Mesothelial cell of epicardium (in vitro differentiated cells): ENCODE results near the gene ITK. TPM values are rescaled to one million over a fixed set of nuclear protein-coding genes. Genes with fewer than 3 reads are reported as not detected.

Source experiments
- DNase-seq, 2 experiments: peaks; one replicate each; pipeline ENCODE4 v3.0.0; 2021; ENCODE audit warnings: low spot score in 2 of 2; ENCODE audit not compliant: unreplicated experiment in 2 of 2
- H3K27ac Mint-ChIP-seq: 2 replicates; pipeline ENCODE4 v1.8.0; 2021; ENCODE audit warnings: mixed read lengths
- H3K27me3 Mint-ChIP-seq: 2 replicates; pipeline ENCODE4 v1.8.0; 2021; ENCODE audit warnings: low read depth, mixed read lengths
- H3K36me3 Mint-ChIP-seq: 2 replicates; pipeline ENCODE4 v1.8.0; 2021; ENCODE audit warnings: mixed read lengths
- H3K4me1 Mint-ChIP-seq: 2 replicates; pipeline ENCODE4 v1.8.0; 2021; ENCODE audit warnings: mixed read lengths
- H3K4me3 Mint-ChIP-seq: 2 replicates; pipeline ENCODE4 v1.8.0; 2021; ENCODE audit warnings: mild to moderate bottlenecking, moderate library complexity, mixed read lengths
- H3K9me3 Mint-ChIP-seq: 2 replicates; pipeline ENCODE4 v1.8.0; 2021; ENCODE audit warnings: mixed read lengths
- CTCF ChIP-seq: fragments of 200-600 bp; sonication (generic); IDR thresholded peaks from one replicate; pipeline ENCODE4 v1.5.0; 2021; ENCODE audit warnings: antibody characterized with exemption; ENCODE audit not compliant: unreplicated experiment
- total RNA-seq: library from RNA; stranded (reverse); gene quantifications from 3 replicates; pipeline ENCODE4 v1.2.1, GENCODE V29; 2021

Gene ITK
- total RNA-seq, 1 donor from 2014 or later: 0.09 TPM

- H3K9me3 Mint-ChIP-seq: peaks cover 10% of the 10 kb centered on the region
- H3K27me3 Mint-ChIP-seq: peaks cover 13% of the 10 kb centered on the region
- no peaks in the 10 kb centered on the region for H3K4me1 Mint-ChIP-seq
- H3K36me3 Mint-ChIP-seq: no peaks in the 10 kb centered on the region
- TF ChIP-seq CTCF: no peak
- H3K4me3 Mint-ChIP-seq: no peak overlapping the region
- H3K27ac Mint-ChIP-seq: no peak overlapping the region
- no peak for DNase-seq
Measured at GRCh38 chr5:157157293-157157891, 23.2 kb upstream of the ITK start.

GRCh38 chr5:157159209-157159751 lies 21.4 kb upstream of the ITK start:
- no peak overlapping the region for H3K27ac Mint-ChIP-seq
- H3K36me3 Mint-ChIP-seq: no peaks in the 10 kb centered on the region
- H3K4me3 Mint-ChIP-seq: no peak overlapping the region
- H3K9me3 Mint-ChIP-seq: peaks cover 10% of the 10 kb centered on the region
- H3K27me3 Mint-ChIP-seq: peaks cover 21% of the 10 kb centered on the region
- no peak for DNase-seq
- no peaks in the 10 kb centered on the region for H3K4me1 Mint-ChIP-seq
- TF ChIP-seq CTCF: no peak

GRCh38 chr5:157160001-157160400 lies 20.6 kb upstream of the ITK start:
- Mint-ChIP-seq H3K9me3 (peaks cover 7% of the 10 kb centered on the region), H3K27me3 (peaks cover 21% of the 10 kb centered on the region), H3K4me3 (no peak overlapping the region), H3K27ac (no peak overlapping the region), H3K4me1 (no peaks in the 10 kb centered on the region), H3K36me3 (no peaks in the 10 kb centered on the region)
- TF ChIP-seq CTCF: no peak
- DNase-seq: no peak

GRCh38 chr5:157161996-157162395 lies 18.6 kb upstream of the ITK start:
- no peak for DNase-seq
- no peaks in the 10 kb centered on the region for H3K4me1 Mint-ChIP-seq
- no peaks in the 10 kb centered on the region for H3K36me3 Mint-ChIP-seq
- H3K4me3 Mint-ChIP-seq: no peak overlapping the region
- H3K9me3 Mint-ChIP-seq: no peaks in the 10 kb centered on the region
- no peak overlapping the region for H3K27ac Mint-ChIP-seq
- peaks cover 34% of the 10 kb centered on the region for H3K27me3 Mint-ChIP-seq
- no peak for TF ChIP-seq CTCF

GRCh38 chr5:157162919-157163510 lies 17.6 kb upstream of the ITK start:
- no peaks in the 10 kb centered on the region for H3K9me3 Mint-ChIP-seq
- H3K27me3 Mint-ChIP-seq: peaks cover 35% of the 10 kb centered on the region
- H3K4me1 Mint-ChIP-seq: no peaks in the 10 kb centered on the region
- H3K4me3 Mint-ChIP-seq: no peak overlapping the region
- no peak for DNase-seq
- no peaks in the 10 kb centered on the region for H3K36me3 Mint-ChIP-seq
- H3K27ac Mint-ChIP-seq: no peak overlapping the region
- no peak for TF ChIP-seq CTCF
